Mucosa of descending colon (tissue), 3 donors: ENCODE data around the gene ALOX15B. TPM values are rescaled to one million over a fixed set of nuclear protein-coding genes. Genes with fewer than 3 reads are reported as not detected.

Experiments
- ATAC-seq: fragments of 200-7000 bp; cut with Tn5 transposase; one replicate; pipeline ENCODE4 v1.9.1; 2020; ENCODE audit warnings: mild to moderate bottlenecking, moderate library complexity
- DNase-seq, 3 donors: peaks; one replicate each; pipeline ENCODE4 v3.0.0-alpha.2; 2020
- H3K36me3 ChIP-seq: fragments of 200-600 bp; one replicate; pipeline ENCODE4 v1.8.0; 2021; ENCODE audit warnings: low read depth, mild to moderate bottlenecking
- H3K4me1 ChIP-seq: fragments of 200-600 bp; one replicate; pipeline ENCODE4 v1.8.0; 2021; ENCODE audit warnings: low read depth, mild to moderate bottlenecking
- H3K4me3 ChIP-seq: fragments of 200-600 bp; one replicate; pipeline ENCODE4 v1.8.0; 2021; ENCODE audit warnings: mild to moderate bottlenecking
- H3K9me3 ChIP-seq: fragments of 200-600 bp; one replicate; pipeline ENCODE4 v1.8.0; 2021; ENCODE audit warnings: mild to moderate bottlenecking
- intact Hi-C, 2 donors: fragments of 100-400 bp; cut with DNase I in 1 of 2; cut with micrococcal nuclease in 1 of 2; formaldehyde crosslinking; loops; one replicate each; pipeline versions ENCODE4 v1.11.0 to v1.11.1; 2022; cut with DNase I, micrococcal nuclease
- total RNA-seq, 3 donors: library from RNA; stranded (reverse); fragmentation: NEBNext Ultra II Directional in 2 of 3; extraction: Animal tissue kit (Norgen Biotek cat#: 25700) in 2 of 3; gene quantifications; one replicate each; pipeline versions ENCODE4 v1.2.1 to v1.2.4, GENCODE V29; 2021 to 2023
- TF ChIP-seq, protein P1 (sequence below): fragments of 200-600 bp; IDR thresholded peaks from one replicate; pipeline ENCODE4 v1.8.0; 2022; ENCODE audit warnings: antibody characterized with exemption, mild to moderate bottlenecking
- donor health status: DM: no; HTN: no; CAD: no; lungs with moderate emphysema.
- donor health status: DM: no; HTN: no; CAD: no.
- donor health status: DM: no; HTN: yes; CAD: no.

Gene ALOX15B
- total RNA-seq, 3 donors from 2014 or later, result 0.66 to 1.3 (median 1.1) TPM

DNA sequence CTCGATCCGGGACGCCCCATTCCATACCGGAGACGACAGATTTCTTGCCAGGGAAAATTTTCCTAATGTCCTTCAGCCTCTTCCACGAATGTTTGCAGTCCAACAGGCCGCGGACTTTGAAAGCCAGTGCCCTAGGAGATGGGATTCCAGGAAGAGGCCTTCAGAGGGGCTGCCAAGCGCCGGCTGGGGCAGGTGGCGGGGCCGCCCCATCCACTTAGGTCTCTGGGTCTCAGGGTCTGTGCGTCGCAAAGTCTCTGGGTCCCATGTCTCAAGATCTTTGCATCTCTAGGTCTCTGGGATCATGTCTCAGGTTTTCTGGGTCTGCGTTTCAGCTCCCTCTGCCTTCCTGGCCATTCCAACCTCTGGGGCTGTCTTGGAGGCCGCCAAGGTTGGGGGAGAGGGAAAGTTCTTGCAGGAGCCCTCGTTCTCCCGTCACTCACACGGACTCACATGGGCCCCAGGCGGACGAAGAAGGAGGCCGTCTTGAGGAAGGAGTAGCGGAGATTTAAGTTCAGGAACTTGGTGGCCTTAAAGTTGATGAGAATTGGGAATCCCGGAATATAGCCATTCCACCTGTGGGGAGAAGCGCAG, 41.4 kb downstream of the ALOX15B start:
- Histone ChIP-seq H3K9me3 (no peaks in the 10 kb centered on the region), H3K4me1 (peaks cover 8% of the 10 kb centered on the region), H3K4me3 (no peak overlapping the region), H3K36me3 (no peaks in the 10 kb centered on the region)
- DNase-seq (no peak), ATAC-seq (no peak)
- intact Hi-C loops, result loop anchor here in 1 of 2 donors (10.0 kb wide), 1 partner anchor 224 kb away; no protein-coding TSS in a partner anchor
- TF ChIP-seq, protein P1, sequence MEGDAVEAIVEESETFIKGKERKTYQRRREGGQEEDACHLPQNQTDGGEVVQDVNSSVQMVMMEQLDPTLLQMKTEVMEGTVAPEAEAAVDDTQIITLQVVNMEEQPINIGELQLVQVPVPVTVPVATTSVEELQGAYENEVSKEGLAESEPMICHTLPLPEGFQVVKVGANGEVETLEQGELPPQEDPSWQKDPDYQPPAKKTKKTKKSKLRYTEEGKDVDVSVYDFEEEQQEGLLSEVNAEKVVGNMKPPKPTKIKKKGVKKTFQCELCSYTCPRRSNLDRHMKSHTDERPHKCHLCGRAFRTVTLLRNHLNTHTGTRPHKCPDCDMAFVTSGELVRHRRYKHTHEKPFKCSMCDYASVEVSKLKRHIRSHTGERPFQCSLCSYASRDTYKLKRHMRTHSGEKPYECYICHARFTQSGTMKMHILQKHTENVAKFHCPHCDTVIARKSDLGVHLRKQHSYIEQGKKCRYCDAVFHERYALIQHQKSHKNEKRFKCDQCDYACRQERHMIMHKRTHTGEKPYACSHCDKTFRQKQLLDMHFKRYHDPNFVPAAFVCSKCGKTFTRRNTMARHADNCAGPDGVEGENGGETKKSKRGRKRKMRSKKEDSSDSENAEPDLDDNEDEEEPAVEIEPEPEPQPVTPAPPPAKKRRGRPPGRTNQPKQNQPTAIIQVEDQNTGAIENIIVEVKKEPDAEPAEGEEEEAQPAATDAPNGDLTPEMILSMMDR, result no peak

GRCh38 chr17:8080799-8081219, 42.0 kb downstream of the ALOX15B start:
- Histone ChIP-seq H3K9me3 (no peaks in the 10 kb centered on the region), H3K4me3 (no peak overlapping the region), H3K36me3 (no peaks in the 10 kb centered on the region), H3K4me1 (peaks cover 8% of the 10 kb centered on the region)
- peak in 1 of 3 donors; percentile 37 for DNase-seq
- ATAC-seq, result no peak
- TF ChIP-seq, protein P1, result no peak
- intact Hi-C loops, result loop anchor here in 1 of 2 donors (10.0 kb wide), 1 partner anchor 224 kb away; no protein-coding TSS in a partner anchor

GRCh38 chr17:8081876-8082275, 43.0 kb downstream of the ALOX15B start:
- Histone ChIP-seq H3K36me3 (no peaks in the 10 kb centered on the region), H3K4me1 (peaks cover 8% of the 10 kb centered on the region), H3K4me3 (no peak overlapping the region), H3K9me3 (no peaks in the 10 kb centered on the region)
- TF ChIP-seq, protein P1, result no peak
- DNase-seq (no peak), ATAC-seq (no peak)
- intact Hi-C loops, result loop anchor here in 1 of 2 donors (10.0 kb wide), 1 partner anchor 223 kb away; no protein-coding TSS in a partner anchor

GRCh38 chr17:8082292-8082691, 43.4 kb downstream of the ALOX15B start:
- Histone ChIP-seq H3K36me3 (no peaks in the 10 kb centered on the region), H3K9me3 (no peaks in the 10 kb centered on the region), H3K4me3 (no peak overlapping the region), H3K4me1 (peaks cover 8% of the 10 kb centered on the region)
- TF ChIP-seq, protein P1, result no peak
- ATAC-seq, result no peak
- intact Hi-C loops, result loop anchor here in 1 of 2 donors (10.0 kb wide), 1 partner anchor 223 kb away; no protein-coding TSS in a partner anchor
- DNase-seq, result no peak

- DNase-seq (no peak), ATAC-seq (no peak)
- Histone ChIP-seq H3K4me3 (no peak overlapping the region), H3K4me1 (peaks cover 5% of the 10 kb centered on the region), H3K9me3 (no peaks in the 10 kb centered on the region), H3K36me3 (no peaks in the 10 kb centered on the region)
- intact Hi-C loops, result loop anchor here in 1 of 2 donors (10.0 kb wide), 1 partner anchor 221 kb away; no protein-coding TSS in a partner anchor
- TF ChIP-seq, protein P1, result no peak
Measured at GRCh38 chr17:8084250-8084649, 45.4 kb downstream of the ALOX15B start.
